ENCODE measurements around the gene SMOC1. TPM values are rescaled to one million over a fixed set of nuclear protein-coding genes. Genes with fewer than 3 reads are reported as not detected.

SMOC1 gene
- total RNA-seq, 2 experiments from 2014 or later: not detected

- ChIA-PET POLR2A (no interaction called here), CTCF (no interaction called here)
- H3K4me3 Mint-ChIP-seq: no peak overlapping the region
- H3K9me3 Mint-ChIP-seq: no peaks in the 10 kb centered on the region
- H3K36me3 Mint-ChIP-seq: no peaks in the 10 kb centered on the region
- no peak for DNase-seq
- intact Hi-C loops (cut with micrococcal nuclease): no loop called here
- no peaks in the 10 kb centered on the region for H3K4me1 Mint-ChIP-seq (ENCODE audit: low read depth)
- peaks cover 3% of the 10 kb centered on the region for H3K27me3 Mint-ChIP-seq
- H3K27ac Mint-ChIP-seq: no peak overlapping the region
These were observed 118.6 kb downstream of the SMOC1 start for GRCh38 chr14:69997849-69998248.

GRCh38 chr14:69999261-69999674, 120.1 kb downstream of the SMOC1 start:
- Mint-ChIP-seq H3K4me3 (no peak overlapping the region), H3K27ac (no peak overlapping the region)

GRCh38 chr14:70000601-70001000, 121.4 kb downstream of the SMOC1 start:
- H3K27me3 Mint-ChIP-seq: peaks cover 2% of the 10 kb centered on the region
- H3K36me3 Mint-ChIP-seq: no peaks in the 10 kb centered on the region
- no peak overlapping the region for H3K27ac Mint-ChIP-seq
- no peak overlapping the region for H3K4me3 Mint-ChIP-seq
- H3K9me3 Mint-ChIP-seq: no peaks in the 10 kb centered on the region
- intact Hi-C loops (cut with micrococcal nuclease): no loop called here
- no peak for DNase-seq
- ChIA-PET CTCF (no interaction called here), POLR2A (no interaction called here)
- H3K4me1 Mint-ChIP-seq (ENCODE audit: low read depth): no peaks in the 10 kb centered on the region

More at GRCh38 chr14:69999261-69999674, 120.1 kb downstream of the SMOC1 start:
- H3K36me3 Mint-ChIP-seq: no peaks in the 10 kb centered on the region
- no peak for DNase-seq
- POLR2A ChIA-PET: no interaction called here
- intact Hi-C loops (cut with micrococcal nuclease): no loop called here
- no peaks in the 10 kb centered on the region for H3K9me3 Mint-ChIP-seq
- peaks cover 2% of the 10 kb centered on the region for H3K27me3 Mint-ChIP-seq
- no peaks in the 10 kb centered on the region for H3K4me1 Mint-ChIP-seq (ENCODE audit: low read depth)
- CTCF ChIA-PET: no interaction called here

DNA sequence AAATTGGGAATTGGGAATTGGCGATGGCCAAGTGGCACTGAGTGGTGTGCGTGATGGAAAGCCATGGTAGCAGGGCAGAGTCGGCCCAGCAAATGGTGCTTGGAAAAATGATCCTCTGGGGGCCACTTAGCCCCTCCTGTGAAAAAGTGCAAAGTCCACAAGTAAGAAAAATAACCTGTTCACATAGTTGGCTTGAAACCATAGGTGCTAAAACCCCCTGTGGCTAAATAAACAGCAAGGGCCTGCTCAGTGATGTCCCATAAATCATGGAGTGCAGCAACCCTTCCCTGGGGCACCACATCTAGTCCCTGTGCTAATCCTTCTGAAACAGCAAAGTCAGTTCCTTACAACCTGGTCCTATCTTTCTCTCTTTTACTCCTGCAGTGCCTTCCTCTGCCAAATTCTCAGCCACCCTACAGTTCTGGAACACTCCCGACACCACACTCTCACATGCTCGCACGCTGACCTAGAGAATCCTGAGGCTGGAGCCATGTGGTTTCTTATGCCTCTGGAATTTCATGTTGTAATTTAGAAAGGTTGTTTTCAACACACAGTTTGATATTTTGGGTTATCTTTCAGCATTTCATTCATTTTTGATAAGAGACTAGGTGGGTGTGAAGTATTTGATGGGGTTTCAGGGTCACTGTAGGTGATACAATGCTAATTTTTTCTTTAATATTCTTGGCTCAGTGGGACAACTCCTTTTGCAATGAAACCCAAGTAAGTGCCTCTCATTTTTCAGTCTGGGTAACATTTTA, 123.6 kb downstream of the SMOC1 start:
- ChIA-PET POLR2A (no interaction called here), CTCF (no interaction called here)
- H3K9me3 Mint-ChIP-seq: no peaks in the 10 kb centered on the region
- H3K27ac Mint-ChIP-seq: no peak overlapping the region
- H3K4me1 Mint-ChIP-seq (ENCODE audit: low read depth): no peaks in the 10 kb centered on the region
- H3K4me3 Mint-ChIP-seq: no peak overlapping the region
- DNase-seq: no peak
- no peaks in the 10 kb centered on the region for H3K27me3 Mint-ChIP-seq
- intact Hi-C loops (cut with micrococcal nuclease): no loop called here
- H3K36me3 Mint-ChIP-seq: no peaks in the 10 kb centered on the region

DNA sequence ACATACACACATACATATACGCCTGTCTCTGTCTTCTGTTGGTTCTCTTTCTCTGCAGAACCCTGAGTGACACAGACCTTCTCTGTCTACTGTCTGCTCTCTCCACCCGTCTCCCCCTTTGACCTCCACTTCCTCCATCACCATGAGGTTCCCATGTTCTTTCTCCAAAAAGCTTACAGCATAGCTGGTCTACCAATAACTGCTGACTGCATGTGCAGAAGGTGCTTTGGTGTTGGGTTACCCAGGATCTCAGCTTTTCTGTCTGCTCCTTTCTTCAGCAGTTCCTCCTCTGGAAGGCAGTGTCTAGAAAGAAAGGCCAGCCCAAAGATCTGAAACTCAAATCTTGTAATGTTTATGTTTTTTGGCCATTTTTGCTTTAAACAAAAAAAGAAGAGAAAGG, 125.6 kb downstream of the SMOC1 start:
- ChIA-PET CTCF (no interaction called here), POLR2A (no interaction called here)
- intact Hi-C loops (cut with micrococcal nuclease): no loop called here

DNA sequence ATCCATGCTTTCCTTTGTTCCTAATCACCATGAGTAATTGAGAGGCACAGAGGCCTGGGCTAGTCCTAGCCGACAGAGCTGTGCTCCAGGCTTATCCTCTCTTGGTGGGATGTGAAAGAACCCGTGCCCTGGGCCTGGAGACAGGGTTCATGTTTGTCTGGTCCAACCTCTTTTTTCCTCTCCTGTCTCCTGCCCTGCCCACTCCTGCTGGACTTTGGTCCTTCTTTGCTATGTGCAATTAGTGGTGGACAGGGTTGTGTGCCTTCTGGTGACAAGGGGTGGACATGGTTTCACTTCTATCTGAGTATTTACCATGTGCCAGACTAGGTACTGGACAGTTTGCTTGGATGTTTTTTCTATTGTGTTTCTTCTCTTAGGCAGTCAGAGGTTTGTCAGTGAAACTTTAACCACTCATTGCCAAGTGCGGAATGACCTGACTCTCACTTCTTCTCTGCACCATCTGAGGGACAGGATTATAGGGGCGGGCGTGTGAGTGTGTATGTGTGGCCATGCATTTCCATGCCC, 126.1 kb downstream of the SMOC1 start:
- DNase-seq: no peak
- intact Hi-C loops (cut with micrococcal nuclease): no loop called here
- no peak overlapping the region for H3K27ac Mint-ChIP-seq
- ChIA-PET POLR2A (no interaction called here), CTCF (no interaction called here)
- H3K36me3 Mint-ChIP-seq: no peaks in the 10 kb centered on the region
- H3K4me3 Mint-ChIP-seq: no peak overlapping the region
- no peaks in the 10 kb centered on the region for H3K4me1 Mint-ChIP-seq (ENCODE audit: low read depth)
- H3K9me3 Mint-ChIP-seq: no peaks in the 10 kb centered on the region
- no peaks in the 10 kb centered on the region for H3K27me3 Mint-ChIP-seq

More for the DNA sequence above, 125.6 kb downstream of the SMOC1 start:
- no peak for DNase-seq
- no peaks in the 10 kb centered on the region for H3K4me1 Mint-ChIP-seq (ENCODE audit: low read depth)
- no peaks in the 10 kb centered on the region for H3K36me3 Mint-ChIP-seq
- no peak overlapping the region for H3K4me3 Mint-ChIP-seq
- H3K27ac Mint-ChIP-seq: no peak overlapping the region
- no peaks in the 10 kb centered on the region for H3K27me3 Mint-ChIP-seq
- no peaks in the 10 kb centered on the region for H3K9me3 Mint-ChIP-seq

GRCh38 chr14:70006699-70007098, 127.5 kb downstream of the SMOC1 start:
- no peaks in the 10 kb centered on the region for H3K9me3 Mint-ChIP-seq
- no peak overlapping the region for H3K4me3 Mint-ChIP-seq
- DNase-seq: no peak
- H3K36me3 Mint-ChIP-seq: no peaks in the 10 kb centered on the region
- no peak overlapping the region for H3K27ac Mint-ChIP-seq
- intact Hi-C loops (cut with micrococcal nuclease): no loop called here
- ChIA-PET CTCF (no interaction called here), POLR2A (no interaction called here)
- no peaks in the 10 kb centered on the region for H3K4me1 Mint-ChIP-seq (ENCODE audit: low read depth)
- peaks cover 2% of the 10 kb centered on the region for H3K27me3 Mint-ChIP-seq

- ChIA-PET CTCF (interaction anchor here (1.1 to 2.0 kb wide), 3 partner anchors 8 to 131 kb away, joined by 3 to 6 read pairs (median 6); no protein-coding TSS in a partner anchor), POLR2A (no interaction called here)
- Mint-ChIP-seq H3K4me3 (no peak overlapping the region), H3K4me1 (ENCODE audit: low read depth) (no peaks in the 10 kb centered on the region), H3K27ac (no peak overlapping the region), H3K27me3 (peaks cover 3% of the 10 kb centered on the region), H3K36me3 (no peaks in the 10 kb centered on the region), H3K9me3 (no peaks in the 10 kb centered on the region)
- DNase-seq: no peak
- intact Hi-C loops (cut with micrococcal nuclease): no loop called here
These were observed 129.4 kb downstream of the SMOC1 start for GRCh38 chr14:70008284-70009262.

DNA sequence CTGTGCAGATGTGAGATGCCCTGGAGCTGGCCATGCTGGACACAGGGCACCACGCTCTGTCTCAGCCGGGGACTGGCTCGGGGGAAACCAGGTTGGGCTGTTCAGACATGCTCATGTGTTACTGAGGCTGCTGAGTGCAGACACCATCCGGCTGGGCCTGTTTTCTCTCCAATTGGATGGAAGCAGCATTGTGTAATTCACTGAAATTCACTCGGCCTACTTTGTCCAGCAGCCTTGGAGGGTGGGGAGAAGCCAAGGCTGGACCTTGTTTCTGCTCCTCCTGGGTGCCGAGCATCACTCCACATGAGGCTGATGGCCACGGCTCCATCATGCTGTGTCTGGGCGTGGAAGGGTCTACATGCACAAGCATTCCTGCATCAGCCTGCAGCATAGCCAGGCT, 130.7 kb downstream of the SMOC1 start:
- peaks cover 3% of the 10 kb centered on the region for H3K27me3 Mint-ChIP-seq
- DNase-seq: no peak
- CTCF ChIA-PET: interaction anchor here (0.7 kb wide), 1 partner anchor 62 kb away, joined by 3 read pairs; no protein-coding TSS in a partner anchor
- no peaks in the 10 kb centered on the region for H3K4me1 Mint-ChIP-seq (ENCODE audit: low read depth)
- intact Hi-C loops (cut with micrococcal nuclease): loop anchor here (5.0 kb wide), 1 partner anchor 193 kb away; no protein-coding TSS in a partner anchor
- H3K4me3 Mint-ChIP-seq: no peak overlapping the region
- no peak overlapping the region for H3K27ac Mint-ChIP-seq
- POLR2A ChIA-PET: no interaction called here
- H3K36me3 Mint-ChIP-seq: no peaks in the 10 kb centered on the region
- H3K9me3 Mint-ChIP-seq: no peaks in the 10 kb centered on the region

DNA sequence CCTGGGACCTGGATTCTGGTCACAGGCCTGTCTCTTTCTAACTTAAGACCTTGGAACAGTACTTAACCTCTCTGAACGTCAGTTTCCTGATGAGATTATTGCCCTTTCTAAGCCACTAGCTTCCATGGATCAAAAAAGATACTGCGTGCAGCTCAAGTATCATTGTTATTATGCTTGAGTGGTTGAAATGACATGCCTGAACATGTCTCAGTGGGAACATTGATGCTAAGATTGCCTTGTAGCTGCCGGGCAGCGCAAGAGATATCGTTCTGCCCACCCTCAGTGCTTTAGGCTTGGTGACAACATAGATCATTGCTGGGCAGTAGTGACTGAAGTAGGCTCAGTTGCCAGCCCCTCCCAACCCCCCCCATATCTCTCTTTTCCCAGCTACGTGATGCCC, 131.9 kb downstream of the SMOC1 start:
- Mint-ChIP-seq H3K9me3 (no peaks in the 10 kb centered on the region), H3K36me3 (no peaks in the 10 kb centered on the region), H3K4me1 (ENCODE audit: low read depth) (no peaks in the 10 kb centered on the region), H3K4me3 (no peak overlapping the region), H3K27me3 (peaks cover 6% of the 10 kb centered on the region), H3K27ac (no peak overlapping the region)
- intact Hi-C loops (cut with micrococcal nuclease): loop anchor here (5.0 kb wide), 1 partner anchor 194 kb away; no protein-coding TSS in a partner anchor
- ChIA-PET CTCF (interaction anchor here (0.9 to 1.6 kb wide), 2 partner anchors 17 to 193 kb away, joined by 4 to 5 read pairs; no protein-coding TSS in a partner anchor), POLR2A (no interaction called here)
- no peak for DNase-seq

DNA sequence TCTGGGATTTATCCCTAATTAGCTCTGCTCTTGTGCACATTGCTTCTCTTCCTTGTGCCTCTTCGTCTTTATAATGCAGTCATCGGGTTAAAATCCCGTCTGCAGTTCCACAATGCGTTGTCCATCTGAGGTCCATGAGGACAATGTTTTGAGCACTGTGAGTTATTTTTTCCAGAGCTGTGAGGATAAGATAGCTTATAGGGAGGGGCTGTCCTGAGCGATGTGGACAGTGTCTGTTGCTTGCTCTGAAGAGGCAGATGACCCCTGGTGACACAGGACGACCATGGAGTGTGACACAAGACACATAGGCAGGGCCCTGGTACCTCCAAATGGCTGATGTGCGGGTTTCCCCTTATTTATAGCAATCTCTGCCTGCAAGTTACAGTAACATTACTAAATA, 132.5 kb downstream of the SMOC1 start:
- H3K27ac Mint-ChIP-seq: no peak overlapping the region
- H3K4me3 Mint-ChIP-seq: no peak overlapping the region
- CTCF ChIA-PET: interaction anchor here (1.6 to 2.0 kb wide), 2 partner anchors 16 to 193 kb away, joined by 5 to 8 read pairs; no protein-coding TSS in a partner anchor
- H3K4me1 Mint-ChIP-seq (ENCODE audit: low read depth): no peaks in the 10 kb centered on the region
- H3K27me3 Mint-ChIP-seq: peaks cover 6% of the 10 kb centered on the region
- H3K9me3 Mint-ChIP-seq: no peaks in the 10 kb centered on the region
- no peak for DNase-seq
- no peaks in the 10 kb centered on the region for H3K36me3 Mint-ChIP-seq
- POLR2A ChIA-PET: no interaction called here
- intact Hi-C loops (cut with micrococcal nuclease): loop anchor here (5.0 kb wide), 1 partner anchor 194 kb away; no protein-coding TSS in a partner anchor

GRCh38 chr14:70013271-70013873, 134.2 kb downstream of the SMOC1 start:
- ChIA-PET CTCF (interaction anchor here (0.9 to 2.0 kb wide), 6 partner anchors 15 to 197 kb away, joined by 3 to 8 read pairs (median 4); no protein-coding TSS in a partner anchor), POLR2A (no interaction called here)

More at GRCh38 chr14:70013271-70013873, 134.2 kb downstream of the SMOC1 start:
- Mint-ChIP-seq H3K27ac (no peak overlapping the region), H3K4me1 (ENCODE audit: low read depth) (peaks cover 4% of the 10 kb centered on the region), H3K27me3 (peaks cover 6% of the 10 kb centered on the region), H3K36me3 (no peaks in the 10 kb centered on the region), H3K9me3 (no peaks in the 10 kb centered on the region), H3K4me3 (no peak overlapping the region)
- peak; percentile 59 for DNase-seq
- intact Hi-C loops (cut with micrococcal nuclease): loop anchor here (5.0 kb wide), 1 partner anchor 196 kb away; no protein-coding TSS in a partner anchor
